GM12878 (cell line): ENCODE data around the gene CXXC5. TPM values are rescaled to one million over a fixed set of nuclear protein-coding genes. Genes with fewer than 3 reads are reported as not detected.

Source experiments
- ASH2L ChIP-seq: fragments of 300-600, 200-600 bp; sonication (generic); IDR thresholded peaks from 2 replicates; pipeline ENCODE4 v1.6.1; 2017; ENCODE audit warnings: low read depth, mild to moderate bottlenecking, borderline replicate concordance
- BRCA1 ChIP-seq: IDR thresholded peaks from 2 replicates; pipeline ENCODE4 v1.6.1; 2011; ENCODE audit warnings: low read depth, low read length, improper control_type of control experiment
- ELK1 ChIP-seq: IDR thresholded peaks from 2 replicates; pipeline ENCODE4 v1.6.1; 2012; ENCODE audit warnings: low read depth, low read length, improper control_type of control experiment
- NR2F1 ChIP-seq: fragments of 450-650 bp; conservative IDR thresholded peaks from 2 replicates; pipeline ENCODE4 v1.6.1; 2017; ENCODE audit warnings: mild to moderate bottlenecking
- SMC3 ChIP-seq: IDR thresholded peaks from 2 replicates; pipeline ENCODE4 v1.6.1; 2011; ENCODE audit warnings: low read length, improper control_type of control experiment, borderline replicate concordance
- SP1 ChIP-seq: IDR thresholded peaks from one replicate; pipeline ENCODE4 v1.6.1; 2011; ENCODE audit warnings: low read depth, low read length
- STAT3 ChIP-seq: IDR thresholded peaks from 2 replicates; pipeline ENCODE4 v1.6.1; 2011; ENCODE audit warnings: low read depth, low read length, improper control_type of control experiment
- polyA plus RNA-seq, 11 experiments: library from polyadenylated mRNA; depleted of rRNA in 4 of 11; unstranded in 6 of 11; stranded (reverse) in 5 of 11; fragments of >200 nt; fragmentation: Nextera tagmentation in 4 of 11; fragmentation: Illumina TruSeq in 1 of 11; extraction: Ambion mirVana in 4 of 11; extraction: Trizol in 1 of 11; gene quantifications; 1 replicate in 1 of 11; 2 replicates in 10 of 11; pipeline versions ENCODE4 v1.2.1 to v1.2.3, GENCODE V29; 2011 to 2016; ENCODE audit warnings: inconsistent platforms in 2 of 11, missing spikeins in 2 of 11, low read depth in 1 of 11
- total RNA-seq, 4 experiments: library from RNA; depleted of rRNA in 3 of 4; stranded (reverse); fragments of >200 nt in 3 of 4; fragmentation: Illumina TruSeq in 1 of 4; extraction: Trizol in 1 of 4; gene quantifications; 2 replicates each; pipeline versions ENCODE4 v1.2.1 to v1.2.3, GENCODE V29; 2013 to 2021
- TF ChIP-seq, protein P1 (sequence below): fragments of 450-650 bp; formaldehyde crosslinking; IDR thresholded peaks from 2 replicates; pipeline ENCODE4 v1.4.0; 2020; ENCODE audit warnings: mild to moderate bottlenecking, moderate library complexity

CXXC5 gene
- total and polyA plus RNA-seq, 10 of the 15 experiments (the other 5 are each of a cell fraction or from before 2014, with no cell fraction given), result 1.8 to 90.8 (median 40.7) TPM

DNA sequence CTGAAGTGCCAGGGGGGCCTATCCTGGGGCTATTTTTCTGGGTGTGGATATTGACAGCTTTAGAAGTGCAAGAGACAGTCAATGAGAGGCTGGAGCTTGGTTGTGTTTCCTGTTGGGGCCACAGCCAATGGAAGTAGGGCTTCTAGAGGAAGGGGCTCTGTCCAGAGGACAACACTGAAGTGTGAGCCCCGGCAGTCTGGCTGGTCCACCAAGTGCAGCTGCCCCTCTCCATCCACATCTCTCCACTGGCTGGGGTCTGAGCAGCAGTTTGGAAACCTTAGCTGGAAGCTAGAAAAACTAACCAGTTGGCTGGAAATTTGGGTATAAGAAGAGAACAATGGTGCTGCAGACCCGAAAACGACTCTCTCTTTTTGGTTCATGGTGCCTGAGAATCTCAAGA, 83.1 kb downstream of the CXXC5 start (continued):
- TF ChIP-seq, protein P1, sequence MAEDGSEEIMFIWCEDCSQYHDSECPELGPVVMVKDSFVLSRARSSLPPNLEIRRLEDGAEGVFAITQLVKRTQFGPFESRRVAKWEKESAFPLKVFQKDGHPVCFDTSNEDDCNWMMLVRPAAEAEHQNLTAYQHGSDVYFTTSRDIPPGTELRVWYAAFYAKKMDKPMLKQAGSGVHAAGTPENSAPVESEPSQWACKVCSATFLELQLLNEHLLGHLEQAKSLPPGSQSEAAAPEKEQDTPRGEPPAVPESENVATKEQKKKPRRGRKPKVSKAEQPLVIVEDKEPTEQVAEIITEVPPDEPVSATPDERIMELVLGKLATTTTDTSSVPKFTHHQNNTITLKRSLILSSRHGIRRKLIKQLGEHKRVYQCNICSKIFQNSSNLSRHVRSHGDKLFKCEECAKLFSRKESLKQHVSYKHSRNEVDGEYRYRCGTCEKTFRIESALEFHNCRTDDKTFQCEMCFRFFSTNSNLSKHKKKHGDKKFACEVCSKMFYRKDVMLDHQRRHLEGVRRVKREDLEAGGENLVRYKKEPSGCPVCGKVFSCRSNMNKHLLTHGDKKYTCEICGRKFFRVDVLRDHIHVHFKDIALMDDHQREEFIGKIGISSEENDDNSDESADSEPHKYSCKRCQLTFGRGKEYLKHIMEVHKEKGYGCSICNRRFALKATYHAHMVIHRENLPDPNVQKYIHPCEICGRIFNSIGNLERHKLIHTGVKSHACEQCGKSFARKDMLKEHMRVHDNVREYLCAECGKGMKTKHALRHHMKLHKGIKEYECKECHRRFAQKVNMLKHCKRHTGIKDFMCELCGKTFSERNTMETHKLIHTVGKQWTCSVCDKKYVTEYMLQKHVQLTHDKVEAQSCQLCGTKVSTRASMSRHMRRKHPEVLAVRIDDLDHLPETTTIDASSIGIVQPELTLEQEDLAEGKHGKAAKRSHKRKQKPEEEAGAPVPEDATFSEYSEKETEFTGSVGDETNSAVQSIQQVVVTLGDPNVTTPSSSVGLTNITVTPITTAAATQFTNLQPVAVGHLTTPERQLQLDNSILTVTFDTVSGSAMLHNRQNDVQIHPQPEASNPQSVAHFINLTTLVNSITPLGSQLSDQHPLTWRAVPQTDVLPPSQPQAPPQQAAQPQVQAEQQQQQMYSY (CRISPR knock-in tag), result no peak
- no peak for TF ChIP-seq ASH2L
- no peak for TF ChIP-seq STAT3
- no peak for TF ChIP-seq NR2F1
- TF ChIP-seq ELK1, result no peak
- no peak for TF ChIP-seq SMC3
- TF ChIP-seq BRCA1, result no peak
- no peak for TF ChIP-seq SP1
- TF ChIP-seq, all 136 proteins: peak for 0
